ENCODE results near the gene MYL12B. TPM values are rescaled to one million over a fixed set of nuclear protein-coding genes. Genes with fewer than 3 reads are reported as not detected.

The MYL12B gene
- total RNA-seq, 3 donors from 2014 or later = 305 to 371 (median 335) TPM

- no peaks in the 10 kb centered on the region for H3K9me3 ChIP-seq
- intact Hi-C loops (cut with DNase I; ENCODE audit: low total_unique reads) = no loop called here
Observed at GRCh38 chr18:3216987-3217386, 44.9 kb upstream of the MYL12B start.

GRCh38 chr18:3217948-3218647, 43.8 kb upstream of the MYL12B start:
- Histone ChIP-seq H3K27me3 (no peaks in the 10 kb centered on the region), H3K36me3 (no peaks in the 10 kb centered on the region), H3K9me3 (no peaks in the 10 kb centered on the region), H3K4me3 (no peak overlapping the region), H3K27ac (no peak overlapping the region), H3K4me1 (no peaks in the 10 kb centered on the region)
- DNase-seq (ENCODE audit: low spot score in 2 of 2) = no peak
- TF ChIP-seq CTCF (IDR thresholded peaks at IDR 0.05) (no peak), POLR2A (IDR thresholded peaks at IDR 0.05) (no peak), POLR2AphosphoS5 (IDR thresholded peaks at IDR 0.05) (no peak)
- intact Hi-C loops (cut with DNase I; ENCODE audit: low total_unique reads) = no loop called here

More at GRCh38 chr18:3216987-3217386, 44.9 kb upstream of the MYL12B start:
- no peaks in the 10 kb centered on the region for H3K4me1 ChIP-seq
- no peaks in the 10 kb centered on the region for H3K36me3 ChIP-seq
- TF ChIP-seq POLR2A (IDR thresholded peaks at IDR 0.05) = no peak
- TF ChIP-seq POLR2AphosphoS5 (IDR thresholded peaks at IDR 0.05) = no peak
- TF ChIP-seq CTCF (IDR thresholded peaks at IDR 0.05) = no peak
- no peak overlapping the region for H3K4me3 ChIP-seq
- no peak overlapping the region for H3K27ac ChIP-seq
- H3K27me3 ChIP-seq = no peaks in the 10 kb centered on the region
- DNase-seq (ENCODE audit: low spot score in 2 of 2) = no peak

GRCh38 chr18:3218819-3219218, 43.1 kb upstream of the MYL12B start:
- intact Hi-C loops (cut with DNase I; ENCODE audit: low total_unique reads) = no loop called here
- Histone ChIP-seq H3K9me3 (no peaks in the 10 kb centered on the region), H3K27ac (no peak overlapping the region), H3K27me3 (no peaks in the 10 kb centered on the region), H3K36me3 (no peaks in the 10 kb centered on the region), H3K4me3 (peak overlapping the region in 1 of 3 donors; percentile 8), H3K4me1 (no peaks in the 10 kb centered on the region)
- TF ChIP-seq POLR2AphosphoS5 (IDR thresholded peaks at IDR 0.05) = no peak
- no peak for TF ChIP-seq CTCF (IDR thresholded peaks at IDR 0.05)
- no peak for TF ChIP-seq POLR2A (IDR thresholded peaks at IDR 0.05)
- no peak for DNase-seq (ENCODE audit: low spot score in 2 of 2)

GRCh38 chr18:3219241-3219630, 42.7 kb upstream of the MYL12B start:
- H3K4me3 ChIP-seq = peak overlapping the region in 1 of 3 donors; percentile 8
- H3K4me1 ChIP-seq = no peaks in the 10 kb centered on the region
- peak overlapping the region in 1 of 2 donors; percentile 15 for H3K27ac ChIP-seq

More at GRCh38 chr18:3219241-3219630, 42.7 kb upstream of the MYL12B start:
- Histone ChIP-seq H3K9me3 (no peaks in the 10 kb centered on the region), H3K36me3 (no peaks in the 10 kb centered on the region), H3K27me3 (no peaks in the 10 kb centered on the region)
- TF ChIP-seq CTCF (IDR thresholded peaks at IDR 0.05) (no peak), POLR2AphosphoS5 (IDR thresholded peaks at IDR 0.05) (no peak)
- intact Hi-C loops (cut with DNase I; ENCODE audit: low total_unique reads) = no loop called here
- no peak for DNase-seq (ENCODE audit: low spot score in 2 of 2)
